Measurements from ENCODE around the gene ANKRD17. TPM values are rescaled to one million over a fixed set of nuclear protein-coding genes. Genes with fewer than 3 reads are reported as not detected.

Gene ANKRD17
- total and polyA plus RNA-seq, 9 of the 15 experiments (the other 6 are each of a cell fraction or from before 2014, with no cell fraction given) = 25.5 to 86.9 (median 52.2) TPM

GRCh38 chr4:73258686-73259570, at the start of gene ANKRD17 (continued):
- TF ChIP-seq ZBTB33 (CRISPR knock-in tag; IDR thresholded peaks at IDR 0.05) (peak; percentile 44; the same call in 1 of the 2 replicates), FIP1L1 (IDR thresholded peaks at IDR 0.05; ENCODE audit: low read depth, low read length, poor library complexity, severe bottlenecking) (peak; percentile 43), CBFA2T2 (conservative IDR thresholded peaks at IDR 0.05) (no peak), RFX7 (CRISPR knock-in tag; IDR thresholded peaks at IDR 0.05) (no peak), SFPQ (IDR thresholded peaks at IDR 0.05; ENCODE audit: low read depth, low read length) (no peak), FOSL1 (tag; conservative IDR thresholded peaks at IDR 0.05) (no peak), ZNF318 (IDR thresholded peaks at IDR 0.05; ENCODE audit: borderline replicate concordance in 1 of 2, low read depth in 1 of 2) (no peak), KDM5B (IDR thresholded peaks at IDR 0.05; ENCODE audit: insufficient replicate concordance, low read depth, low read length) (peak; percentile 90), ARID2 (IDR thresholded peaks at IDR 0.05) (no peak), ZNF282 (CRISPR knock-in tag; IDR thresholded peaks at IDR 0.05) (no peak), ATF4 (CRISPR knock-in tag; IDR thresholded peaks at IDR 0.05) (no peak), NFRKB (IDR thresholded peaks at IDR 0.05; ENCODE audit: low read depth) (peak; percentile 80)
